ENCODE data around the gene CALCR. TPM values are rescaled to one million over a fixed set of nuclear protein-coding genes. Genes with fewer than 3 reads are reported as not detected.

CALCR gene
- total and polyA plus RNA-seq, 9 of the 15 experiments (the other 6 are each of a cell fraction or from before 2014, with no cell fraction given), result 0.04 to 0.14 (median 0.09) TPM; not detected in 3

- no peak for FAIRE-seq
- Histone ChIP-seq H2AFZ (ENCODE audit: low read depth, low read length) (no peak overlapping the region), H3K79me2 (ENCODE audit: control insufficient read depth, insufficient read depth, low read length) (no peaks in the 10 kb centered on the region), H3K27me3 (ENCODE audit: control insufficient read depth in 2 of 2, insufficient read depth in 2 of 2, low read length in 2 of 2) (no peaks in the 10 kb centered on the region), H3K9me3 (replicated peaks; ENCODE audit: control insufficient read depth, insufficient read depth, low read depth, low read length) (no peaks in the 10 kb centered on the region), H3K9ac (ENCODE audit: insufficient read depth in 1 of 2, low read depth in 2 of 2, low read length in 2 of 2) (no peak overlapping the region), H3K4me2 (ENCODE audit: insufficient read depth, low read length) (no peak overlapping the region), H3K9me1 (ENCODE audit: control insufficient read depth, insufficient read depth, low read length) (no peaks in the 10 kb centered on the region), H3K27ac (ENCODE audit: extremely low read depth, low read depth, low read length) (no peak overlapping the region), H3K4me3 (no peak overlapping the region), H3K36me3 (ENCODE audit: control insufficient read depth, insufficient read depth, low read length) (no peaks in the 10 kb centered on the region), H3K4me1 (replicated peaks in 1 of 2; ENCODE audit: control insufficient read depth in 2 of 2, insufficient read depth in 2 of 2, low read length in 2 of 2) (no peaks in the 10 kb centered on the region), H4K20me1 (replicated peaks; ENCODE audit: control insufficient read depth, insufficient read depth, low read length) (no peaks in the 10 kb centered on the region)
- DNase-seq (ENCODE audit: extremely low read depth in 1 of 4, low spot score in 3 of 4), result no peak
- POLR2A ChIA-PET, result no interaction called here
- no peak for ATAC-seq
- CTCF ChIA-PET (ENCODE audit: low intra/inter-chr PET ratio), result no interaction called here
- BruUV-seq (replicated peaks), result no TSS peak
- intact Hi-C loops (cut with micrococcal nuclease), result no loop called here
- peak; percentile 53; the same call in 1 of the 2 replicates for TF ChIP-seq MAFG (tag; conservative IDR thresholded peaks at IDR 0.05)
- no peak for TF ChIP-seq CAMTA2 (CRISPR knock-in tag; conservative IDR thresholded peaks at IDR 0.05)
- peak; percentile 24; the same call in 1 of the 2 replicates for TF ChIP-seq MAFK (IDR thresholded peaks at IDR 0.05; ENCODE audit: low read length)
- TF ChIP-seq C11orf30 (IDR thresholded peaks at IDR 0.05; ENCODE audit: low read depth), result peak; percentile 33; the same call in 1 of the 2 replicates
- TF ChIP-seq ZNF316 (IDR thresholded peaks at IDR 0.05), result peak; percentile 62
- no peak for TF ChIP-seq ZC3H8 (IDR thresholded peaks at IDR 0.05)
- 0 out of 2 replicates have a peak, but pooled peaks have one; percentile 24 for TF ChIP-seq MAFF (IDR thresholded peaks at IDR 0.05; ENCODE audit: low read length)
- in situ Hi-C loops (cut with MboI), result no loop called here
Observed at GRCh38 chr7:93535616-93536015, 38.9 kb downstream of the CALCR start.

GRCh38 chr7:93530701-93531100, 43.8 kb downstream of the CALCR start:
- Histone ChIP-seq H3K9me3 (replicated peaks; ENCODE audit: control insufficient read depth, insufficient read depth, low read depth, low read length) (no peaks in the 10 kb centered on the region), H3K79me2 (ENCODE audit: control insufficient read depth, insufficient read depth, low read length) (no peaks in the 10 kb centered on the region), H3K36me3 (ENCODE audit: control insufficient read depth, insufficient read depth, low read length) (no peaks in the 10 kb centered on the region), H3K27ac (ENCODE audit: extremely low read depth, low read depth, low read length) (no peak overlapping the region), H3K27me3 (ENCODE audit: control insufficient read depth in 2 of 2, insufficient read depth in 2 of 2, low read length in 2 of 2) (no peaks in the 10 kb centered on the region), H3K9ac (ENCODE audit: insufficient read depth in 1 of 2, low read depth in 2 of 2, low read length in 2 of 2) (no peak overlapping the region), H3K4me2 (ENCODE audit: insufficient read depth, low read length) (no peak overlapping the region), H4K20me1 (replicated peaks; ENCODE audit: control insufficient read depth, insufficient read depth, low read length) (no peaks in the 10 kb centered on the region), H3K4me3 (no peak overlapping the region), H3K4me1 (replicated peaks in 1 of 2; ENCODE audit: control insufficient read depth in 2 of 2, insufficient read depth in 2 of 2, low read length in 2 of 2) (no peaks in the 10 kb centered on the region), H2AFZ (ENCODE audit: low read depth, low read length) (no peak overlapping the region), H3K9me1 (ENCODE audit: control insufficient read depth, insufficient read depth, low read length) (no peaks in the 10 kb centered on the region)
- BruUV-seq (replicated peaks), result no TSS peak
- ChIA-PET CTCF (ENCODE audit: low intra/inter-chr PET ratio) (no interaction called here), POLR2A (no interaction called here)
- no peak for FAIRE-seq
- in situ Hi-C loops (cut with MboI) (no loop called here), intact Hi-C loops (cut with micrococcal nuclease) (no loop called here)
- TF ChIP-seq TSC22D4 (tag; IDR thresholded peaks at IDR 0.05) (no peak), ATF4 (CRISPR knock-in tag; IDR thresholded peaks at IDR 0.05) (no peak), TFE3 (CRISPR knock-in tag; IDR thresholded peaks at IDR 0.05) (no peak), ZBTB9 (CRISPR knock-in tag; IDR thresholded peaks at IDR 0.05) (no peak), NR0B1 (IDR thresholded peaks at IDR 0.05; ENCODE audit: partially characterized antibody) (no peak), HOXB6 (CRISPR knock-in tag; IDR thresholded peaks at IDR 0.05; ENCODE audit: borderline replicate concordance) (no peak)
- no peak for DNase-seq (ENCODE audit: extremely low read depth in 1 of 4, low spot score in 3 of 4)
- no peak for ATAC-seq

Data from K562 (cell line).